RWPE1 (cell line): Measurements from ENCODE around the gene PMS2.
"Not testable (repeated sequence)": the region's sequence is repeated elsewhere in the genome, so short reads cannot be mapped to it uniquely, and the experiment has no call there.

Experiments used
- CTCF ChIA-PET: fragments of 350-600 bp; sonication (Branson Sonifier 250); formaldehyde crosslinking; extraction: SDS; loops from one replicate; lab custom pipeline; 2021; lab: Yijun Ruan, JAX
- POLR2A ChIA-PET: fragments of 400-600 bp; formaldehyde crosslinking; extraction: SDS; loops from one replicate; lab custom pipeline; 2020; ENCODE audit warnings: antibody characterized with exemption; ENCODE audit not compliant: low non-redundant PET; lab: Yijun Ruan, JAX
- DNase-seq: peaks from one replicate; pipeline ENCODE4 v3.0.0; 2012; ENCODE audit warnings: low spot score
- H3K27ac ChIP-seq: fragments of 450-650 bp; 2 replicates; pipeline ENCODE4 v1.5.1; 2017
- TF ChIP-seq, protein P1 (sequence below): fragments of 450-650 bp; conservative IDR thresholded peaks from 2 replicates; pipeline ENCODE4 v1.5.1; 2017; ENCODE audit warnings: low read depth, mild to moderate bottlenecking

The PMS2 gene, protein sequence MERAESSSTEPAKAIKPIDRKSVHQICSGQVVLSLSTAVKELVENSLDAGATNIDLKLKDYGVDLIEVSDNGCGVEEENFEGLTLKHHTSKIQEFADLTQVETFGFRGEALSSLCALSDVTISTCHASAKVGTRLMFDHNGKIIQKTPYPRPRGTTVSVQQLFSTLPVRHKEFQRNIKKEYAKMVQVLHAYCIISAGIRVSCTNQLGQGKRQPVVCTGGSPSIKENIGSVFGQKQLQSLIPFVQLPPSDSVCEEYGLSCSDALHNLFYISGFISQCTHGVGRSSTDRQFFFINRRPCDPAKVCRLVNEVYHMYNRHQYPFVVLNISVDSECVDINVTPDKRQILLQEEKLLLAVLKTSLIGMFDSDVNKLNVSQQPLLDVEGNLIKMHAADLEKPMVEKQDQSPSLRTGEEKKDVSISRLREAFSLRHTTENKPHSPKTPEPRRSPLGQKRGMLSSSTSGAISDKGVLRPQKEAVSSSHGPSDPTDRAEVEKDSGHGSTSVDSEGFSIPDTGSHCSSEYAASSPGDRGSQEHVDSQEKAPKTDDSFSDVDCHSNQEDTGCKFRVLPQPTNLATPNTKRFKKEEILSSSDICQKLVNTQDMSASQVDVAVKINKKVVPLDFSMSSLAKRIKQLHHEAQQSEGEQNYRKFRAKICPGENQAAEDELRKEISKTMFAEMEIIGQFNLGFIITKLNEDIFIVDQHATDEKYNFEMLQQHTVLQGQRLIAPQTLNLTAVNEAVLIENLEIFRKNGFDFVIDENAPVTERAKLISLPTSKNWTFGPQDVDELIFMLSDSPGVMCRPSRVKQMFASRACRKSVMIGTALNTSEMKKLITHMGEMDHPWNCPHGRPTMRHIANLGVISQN

DNA sequence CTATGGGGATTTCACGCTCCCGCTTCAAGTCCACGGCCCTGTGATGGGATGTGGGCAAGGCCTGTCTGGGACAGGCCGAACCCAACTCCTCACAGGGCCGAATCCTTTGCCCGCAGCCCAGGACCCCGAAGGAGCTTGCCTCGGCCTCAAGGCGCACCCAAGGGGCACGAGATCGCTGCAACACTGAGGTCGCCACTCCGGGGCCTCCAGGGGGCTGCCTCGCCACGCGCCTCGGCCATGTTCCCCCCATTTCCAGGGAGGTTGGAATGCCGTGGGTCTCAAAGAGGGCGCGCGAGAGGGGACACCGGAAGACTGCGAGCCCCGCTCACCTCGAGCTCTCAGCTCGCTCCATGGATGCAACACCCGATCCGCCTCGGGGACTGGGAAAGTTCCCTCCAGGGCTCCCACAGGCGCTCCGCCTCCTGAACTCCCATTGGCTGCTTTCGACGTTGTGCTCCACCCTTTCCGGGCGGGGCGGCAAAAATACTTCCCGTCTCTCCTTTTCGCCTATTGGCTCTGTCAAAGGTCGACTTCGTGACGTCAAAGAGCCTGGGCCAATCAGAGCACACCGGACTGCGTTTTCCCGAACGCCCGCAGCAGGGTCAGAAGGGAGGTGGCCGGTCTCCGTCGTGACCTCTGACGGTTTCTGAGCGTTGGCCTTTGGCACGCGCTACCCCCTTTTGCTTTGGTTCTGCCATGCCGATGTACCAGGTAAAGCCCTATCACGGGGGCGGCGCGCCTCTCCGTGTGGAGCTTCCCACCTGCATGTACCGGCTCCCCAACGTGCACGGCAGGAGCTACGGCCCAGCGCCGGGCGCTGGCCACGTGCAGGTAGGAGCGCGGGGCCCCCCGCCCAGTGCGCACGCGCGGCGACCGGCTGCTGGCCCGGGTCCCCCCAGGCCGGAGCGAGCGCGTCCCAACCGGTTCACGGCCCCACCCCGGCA is at the start of gene PMS2, which contains the start of gene AIMP2:
Gene PMS2 (minus strand): TSS at position 382 of the 944 bp plus-strand sequence. CDS start 30 bp downstream, at position 352.
Gene AIMP2 (plus strand): TSS at position 605 of the 944 bp plus-strand sequence. CDS start 92 bp downstream, at position 697.
- POLR2A ChIA-PET = interaction anchor here (0.5 to 0.6 kb wide), 2 partner anchors 9 to 239 kb away, joined by 3 read pairs; no protein-coding TSS in a partner anchor
- CTCF ChIA-PET = interaction anchor here (0.6 to 1.7 kb wide), 2 partner anchors 11 to 344 kb away, joined by 4 to 6 read pairs; no protein-coding TSS in a partner anchor
- H3K27ac ChIP-seq = peak within 1 kb of the TSS; percentile 92

DNA sequence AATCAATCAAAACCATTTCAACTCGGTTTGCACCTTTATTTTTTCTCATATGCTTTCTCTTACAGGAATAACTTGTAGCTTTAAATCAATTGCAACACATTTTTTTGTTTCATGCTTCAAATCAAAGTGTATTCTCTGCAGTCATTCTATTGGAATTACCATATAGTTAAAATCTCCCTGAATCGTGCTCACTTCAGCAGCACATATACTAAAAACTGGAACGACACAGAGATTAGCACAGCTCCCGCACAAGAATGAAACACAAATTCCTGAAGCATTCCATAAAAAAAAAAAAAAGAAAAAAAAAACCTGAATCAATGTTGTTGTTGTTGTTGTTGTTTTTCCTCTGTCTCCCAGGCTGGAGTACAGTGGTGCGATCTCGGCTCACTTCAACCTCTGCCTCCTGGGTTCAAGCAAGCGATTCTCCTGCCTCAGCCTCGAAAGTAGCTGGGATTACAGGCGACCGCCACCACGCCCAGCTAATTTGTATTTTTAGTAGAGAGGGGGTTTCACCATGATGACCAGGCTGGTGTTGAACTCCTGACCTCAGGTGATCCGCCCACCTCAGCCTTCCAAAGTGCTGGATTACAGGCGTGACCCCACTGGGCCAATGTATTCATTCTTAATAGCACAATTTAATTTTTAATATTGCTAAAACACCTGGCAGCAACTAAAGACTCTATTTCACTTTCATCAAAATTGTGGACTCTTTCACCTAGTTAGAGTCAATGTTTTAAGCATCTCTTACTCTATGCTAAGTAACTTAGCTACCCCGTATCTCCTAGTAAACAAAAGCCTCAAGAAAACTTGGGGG is 48.7 kb upstream of the PMS2 start:
- TF ChIP-seq, protein P1, sequence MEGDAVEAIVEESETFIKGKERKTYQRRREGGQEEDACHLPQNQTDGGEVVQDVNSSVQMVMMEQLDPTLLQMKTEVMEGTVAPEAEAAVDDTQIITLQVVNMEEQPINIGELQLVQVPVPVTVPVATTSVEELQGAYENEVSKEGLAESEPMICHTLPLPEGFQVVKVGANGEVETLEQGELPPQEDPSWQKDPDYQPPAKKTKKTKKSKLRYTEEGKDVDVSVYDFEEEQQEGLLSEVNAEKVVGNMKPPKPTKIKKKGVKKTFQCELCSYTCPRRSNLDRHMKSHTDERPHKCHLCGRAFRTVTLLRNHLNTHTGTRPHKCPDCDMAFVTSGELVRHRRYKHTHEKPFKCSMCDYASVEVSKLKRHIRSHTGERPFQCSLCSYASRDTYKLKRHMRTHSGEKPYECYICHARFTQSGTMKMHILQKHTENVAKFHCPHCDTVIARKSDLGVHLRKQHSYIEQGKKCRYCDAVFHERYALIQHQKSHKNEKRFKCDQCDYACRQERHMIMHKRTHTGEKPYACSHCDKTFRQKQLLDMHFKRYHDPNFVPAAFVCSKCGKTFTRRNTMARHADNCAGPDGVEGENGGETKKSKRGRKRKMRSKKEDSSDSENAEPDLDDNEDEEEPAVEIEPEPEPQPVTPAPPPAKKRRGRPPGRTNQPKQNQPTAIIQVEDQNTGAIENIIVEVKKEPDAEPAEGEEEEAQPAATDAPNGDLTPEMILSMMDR = no peak
- peak overlapping the region; percentile 90 for H3K27ac ChIP-seq
- ChIA-PET CTCF (interaction anchor here (0.7 to 1.5 kb wide), 3 partner anchors 30 to 189 kb away, joined by 4 read pairs; no protein-coding TSS in a partner anchor), POLR2A (no interaction called here)
- DNase-seq = no peak

More for the DNA sequence above, at the start of gene PMS2, which contains the start of gene AIMP2:
- TF ChIP-seq, protein P1 = no peak
- DNase-seq = peak; percentile 97

GRCh38 chr7:6056616-6057015 is 47.8 kb upstream of the PMS2 start:
- ChIA-PET CTCF (interaction anchor here (0.7 kb wide), 2 partner anchors 59 to 190 kb away, joined by 4 read pairs; no protein-coding TSS in a partner anchor), POLR2A (interaction anchor here (0.6 kb wide), 1 partner anchor 322 kb away, joined by 5 read pairs; no protein-coding TSS in a partner anchor)
- TF ChIP-seq, protein P1 = no peak
- H3K27ac ChIP-seq = no peak overlapping the region
- no peak for DNase-seq

DNA sequence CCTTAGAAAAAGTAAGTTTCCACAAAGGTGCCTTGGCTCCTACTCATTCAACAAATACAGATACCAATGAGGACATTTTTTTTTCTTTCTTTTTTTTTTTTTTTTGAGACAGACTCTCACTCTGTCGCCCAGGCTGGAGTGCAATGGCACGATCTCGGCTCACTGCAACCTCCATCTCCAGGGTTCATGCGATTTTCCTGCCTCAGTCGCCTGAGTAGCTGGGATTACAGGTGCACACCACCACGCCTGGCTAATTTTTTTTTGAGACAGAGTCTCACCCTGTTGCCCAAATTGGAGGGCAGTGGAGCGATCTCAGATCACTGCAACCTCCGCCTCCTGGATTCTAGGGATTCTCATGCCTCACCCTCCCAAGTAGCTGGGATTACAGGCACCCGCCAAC is 42.3 kb upstream of the PMS2 start:
- DNase-seq = not testable (repeated sequence)
- ChIA-PET CTCF (interaction anchor here (0.6 kb wide), 2 partner anchors 34 to 135 kb away, joined by 4 to 5 read pairs; no protein-coding TSS in a partner anchor), POLR2A (interaction anchor here (0.7 kb wide), 1 partner anchor 566 kb away, joined by 5 read pairs; no protein-coding TSS in a partner anchor)
- peak overlapping the region; percentile 10; the same call in 1 of the 2 replicates for H3K27ac ChIP-seq

DNA sequence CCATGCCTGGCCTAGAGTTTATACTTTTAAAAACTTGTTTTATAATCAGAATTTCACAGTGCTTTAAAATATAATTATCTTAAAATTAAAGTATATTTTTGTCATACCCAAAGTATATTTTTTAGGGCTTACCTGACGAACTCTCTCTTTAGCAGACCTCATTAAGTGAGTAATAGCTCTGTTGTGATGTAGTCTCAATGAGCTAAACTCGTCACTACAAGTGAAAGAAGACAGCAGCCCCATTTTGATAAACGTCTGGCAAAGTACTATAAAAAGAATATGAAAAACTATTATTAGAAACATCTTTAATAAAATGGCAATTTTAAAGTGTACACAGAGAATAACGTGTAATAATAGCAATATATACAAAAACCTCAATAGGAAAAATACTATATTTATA is 40.9 kb upstream of the PMS2 start:
- no peak for DNase-seq
- CTCF ChIA-PET = no interaction called here
- POLR2A ChIA-PET = no interaction called here
- TF ChIP-seq, protein P1 = no peak
- H3K27ac ChIP-seq = no peak overlapping the region
